Naive thymus-derived CD4-positive, alpha-beta T cell (primary cell): ENCODE measurements around the gene MAP2K7. TPM values are rescaled to one million over a fixed set of nuclear protein-coding genes. Genes with fewer than 3 reads are reported as not detected.

Source experiments
- ATAC-seq: fragments of 150-1000 bp; cut with Tn5 transposase; 2 replicates; pipeline ENCODE4 v1.10.0; 2021; ENCODE audit warnings: mild to moderate bottlenecking, moderate library complexity
- CTCF ChIA-PET: fragments of 350-600 bp; sonication (Branson Sonifier 250); formaldehyde crosslinking; loops from one replicate; lab custom pipeline; 2021; ENCODE audit warnings: antibody characterized with exemption; lab: Charles Lee
- POLR2A ChIA-PET: fragments of 350-600 bp; sonication (Branson Sonifier 250); formaldehyde crosslinking; loops from one replicate; lab custom pipeline; 2021; ENCODE audit warnings: antibody characterized with exemption, inconsistent platforms; lab: Charles Lee
- DNase-seq, 9 donors: peaks; one replicate each; pipeline versions ENCODE4 v3.0.0 to v3.0.0-alpha.2; 2020 to 2022; ENCODE audit warnings: mixed read lengths in 1 of 9
- H3K27ac ChIP-seq: one replicate; pipeline ENCODE4 v1.7.0; 2013; ENCODE audit warnings: mild to moderate bottlenecking, low read depth, low read length, moderate library complexity
- H3K27me3 ChIP-seq, 2 donors: one replicate each; pipeline ENCODE4 v1.7.0; 2013; ENCODE audit warnings: low read length in 2 of 2, mild to moderate bottlenecking in 2 of 2, moderate library complexity in 2 of 2; ENCODE audit not compliant: control insufficient read depth in 2 of 2, insufficient read depth in 2 of 2
- H3K36me3 ChIP-seq, 3 experiments: 1 replicate in 2 of 3; 2 replicates in 1 of 3; pipeline ENCODE4 v1.7.0; 2013; ENCODE audit warnings: low read length in 3 of 3, mild to moderate bottlenecking in 3 of 3, moderate library complexity in 1 of 3; ENCODE audit not compliant: insufficient read depth in 3 of 3, control insufficient read depth in 2 of 3
- H3K4me1 ChIP-seq, 2 donors: one replicate each; pipeline ENCODE4 v1.7.0; 2013; ENCODE audit warnings: low read length in 2 of 2, mild to moderate bottlenecking in 2 of 2, moderate library complexity in 1 of 2; ENCODE audit not compliant: control insufficient read depth in 2 of 2, insufficient read depth in 2 of 2
- H3K4me3 ChIP-seq: 2 replicates; pipeline ENCODE4 v1.7.0; 2013; ENCODE audit warnings: mild to moderate bottlenecking, low read length
- H3K9me3 ChIP-seq, 3 experiments: 1 replicate in 2 of 3; 2 replicates in 1 of 3; pipeline ENCODE4 v1.7.0; 2013; ENCODE audit warnings: low read length in 3 of 3; ENCODE audit not compliant: control insufficient read depth in 2 of 3
- H3K27ac Mint-ChIP-seq, 9 donors: one replicate each; pipeline ENCODE4 v1.8.0; 2020 to 2022; ENCODE audit warnings: mixed read lengths in 9 of 9, mild to moderate bottlenecking in 8 of 9, moderate library complexity in 5 of 9, inconsistent platforms in 2 of 9
- H3K27me3 Mint-ChIP-seq, 5 donors: one replicate each; pipeline ENCODE4 v1.8.0; 2021 to 2022; ENCODE audit warnings: mixed read lengths in 5 of 5, mild to moderate bottlenecking in 1 of 5
- H3K36me3 Mint-ChIP-seq, 5 donors: one replicate each; pipeline ENCODE4 v1.8.0; 2020 to 2022; ENCODE audit warnings: mixed read lengths in 5 of 5, mild to moderate bottlenecking in 3 of 5, inconsistent platforms in 1 of 5
- H3K4me1 Mint-ChIP-seq, 7 donors: one replicate each; pipeline ENCODE4 v1.8.0; 2020 to 2022; ENCODE audit warnings: mixed read lengths in 7 of 7, mild to moderate bottlenecking in 3 of 7, inconsistent platforms in 1 of 7
- H3K4me3 Mint-ChIP-seq, 10 donors: one replicate each; pipeline ENCODE4 v1.8.0; 2020 to 2022; ENCODE audit warnings: mild to moderate bottlenecking in 10 of 10, mixed read lengths in 10 of 10, moderate library complexity in 6 of 10, inconsistent platforms in 2 of 10
- H3K9me3 Mint-ChIP-seq, 11 donors: one replicate each; pipeline ENCODE4 v1.8.0; 2020 to 2022; ENCODE audit warnings: mixed read lengths in 11 of 11, mild to moderate bottlenecking in 4 of 11, inconsistent platforms in 1 of 11, moderate library complexity in 1 of 11
- intact Hi-C, 2 donors: fragments of 100-400 bp; cut with micrococcal nuclease; formaldehyde crosslinking; loops; one replicate each; pipeline ENCODE4 v1.15.1; 2023
- polyA plus RNA-seq, 2 donors: library from polyadenylated mRNA; unstranded; fragments of 300-500 nt; fragmentation: Illumina TruSeq; gene quantifications; one replicate each; pipeline ENCODE4 v1.2.3, GENCODE V29; 2021
- total RNA-seq, 6 experiments: library from RNA in 5 of 6; stranded (reverse) in 5 of 6; gene quantifications; 1 replicate in 5 of 6; 2 replicates in 1 of 6; pipeline ENCODE4 v1.2.3 and lab custom pipeline; 2021 to 2026

The MAP2K7 gene
- total and polyA plus RNA-seq, 7 experiments from 2014 or later = 1.8 to 109 (median 64.4) TPM

- intact Hi-C loops = loop anchor here (1.0 to 10.0 kb wide), 3 partner anchors 11 to 1801 kb away; partner anchors contain the start of genes MAP2K7 (in 1 of the 2) and RFX2 (in 1 of the 2)
- peaks cover 0 to 26% (median 0%) of the 10 kb centered on the region in 3 experiments for H3K36me3 ChIP-seq
- H3K4me1 ChIP-seq = peaks cover 14 to 21% of the 10 kb centered on the region in 2 donors
- Mint-ChIP-seq H3K9me3 (peaks cover 0 to 5% (median 0%) of the 10 kb centered on the region in 11 donors), H3K4me1 (peaks cover 10 to 31% (median 25%) of the 10 kb centered on the region in 7 donors), H3K36me3 (peaks cover 4 to 18% (median 8%) of the 10 kb centered on the region in 5 donors), H3K27me3 (peaks cover 12 to 33% (median 14%) of the 10 kb centered on the region in 5 donors), H3K4me3 (peak overlapping the region; percentile 50 to 77 (median 70)), H3K27ac (peak overlapping the region in 1 of 9 donors; percentile 43)
- H3K4me3 ChIP-seq = no peak overlapping the region
- no peak for ATAC-seq
- H3K27ac ChIP-seq = no peak overlapping the region
- POLR2A ChIA-PET = interaction anchor here (0.7 to 1.3 kb wide), 2 partner anchors 9 to 55 kb away, joined by 3 to 4 read pairs; no protein-coding TSS in a partner anchor
- H3K27me3 ChIP-seq = peaks cover 3 to 20% of the 10 kb centered on the region in 2 donors
- H3K9me3 ChIP-seq = no peaks in the 10 kb centered on the region
- DNase-seq = peak in 1 of 9 donors; percentile 12
- CTCF ChIA-PET = interaction anchor here (0.8 kb wide), 1 partner anchor 46 kb away, joined by 3 read pairs; no protein-coding TSS in a partner anchor
These were observed 11.8 kb downstream of the MAP2K7 start for GRCh38 chr19:7915250-7916102.

- DNase-seq = peak in 8 of 9 donors; percentile 46 to 80 (median 54)
- peaks cover 19 to 26% of the 10 kb centered on the region in 2 donors for H3K4me1 ChIP-seq
- ChIA-PET CTCF (interaction anchor here (0.6 to 1.5 kb wide), 2 partner anchors 48 to 50 kb away, joined by 3 read pairs; no protein-coding TSS in a partner anchor), POLR2A (interaction anchor here (0.7 to 1.3 kb wide), 3 partner anchors 10 to 56 kb away, joined by 3 to 4 read pairs (median 3); no protein-coding TSS in a partner anchor)
- peak overlapping the region; percentile 11 for H3K4me3 ChIP-seq
- H3K4me3 Mint-ChIP-seq = peak overlapping the region in 9 of 10 donors; percentile 40 to 87 (median 70)
- no peaks in the 10 kb centered on the region for H3K9me3 ChIP-seq
- H3K27ac ChIP-seq = no peak overlapping the region
- intact Hi-C loops = loop anchor here (1.0 to 10.0 kb wide), 3 partner anchors 12 to 1802 kb away; partner anchors contain the start of genes MAP2K7 (in 1 of the 2) and RFX2 (in 1 of the 2)
- H3K27me3 ChIP-seq = peaks cover 3 to 20% of the 10 kb centered on the region in 2 donors
- H3K4me1 Mint-ChIP-seq = peaks cover 10 to 38% (median 31%) of the 10 kb centered on the region in 7 donors
- peaks cover 0 to 18% (median 0%) of the 10 kb centered on the region in 3 experiments for H3K36me3 ChIP-seq
- peaks cover 4 to 13% (median 8%) of the 10 kb centered on the region in 5 donors for H3K36me3 Mint-ChIP-seq
- ATAC-seq = no peak
- peaks cover 12 to 33% (median 14%) of the 10 kb centered on the region in 5 donors for H3K27me3 Mint-ChIP-seq
- H3K27ac Mint-ChIP-seq = peak overlapping the region in 1 of 9 donors; percentile 45
- peaks cover 0 to 5% (median 0%) of the 10 kb centered on the region in 11 donors for H3K9me3 Mint-ChIP-seq
These were observed 12.7 kb downstream of the MAP2K7 start for GRCh38 chr19:7916103-7916954.

- H3K9me3 Mint-ChIP-seq = peaks cover 0 to 5% (median 0%) of the 10 kb centered on the region in 11 donors
- H3K36me3 Mint-ChIP-seq = peaks cover 4 to 13% (median 5%) of the 10 kb centered on the region in 5 donors
- CTCF ChIA-PET = interaction anchor here (0.6 to 1.5 kb wide), 2 partner anchors 48 to 51 kb away, joined by 3 read pairs; no protein-coding TSS in a partner anchor
- POLR2A ChIA-PET = interaction anchor here (0.6 to 5.7 kb wide), 3 partner anchors 27 to 260 kb away, joined by 3 to 38 read pairs (median 4); partner anchors contain the start of gene TIMM44
- H3K27ac Mint-ChIP-seq = peak overlapping the region in 5 of 9 donors; percentile 31 to 59 (median 48)
- Histone ChIP-seq H3K36me3 (peaks cover 0 to 15% (median 0%) of the 10 kb centered on the region in 3 experiments), H3K4me3 (peak overlapping the region; percentile 11), H3K4me1 (peaks cover 25 to 32% of the 10 kb centered on the region in 2 donors), H3K27ac (no peak overlapping the region), H3K27me3 (peaks cover 3 to 20% of the 10 kb centered on the region in 2 donors), H3K9me3 (no peaks in the 10 kb centered on the region)
- no peak for DNase-seq
- peak overlapping the region; percentile 62 to 87 (median 79) for H3K4me3 Mint-ChIP-seq
- intact Hi-C loops = loop anchor here (1.0 to 10.0 kb wide), 3 partner anchors 13 to 1802 kb away; partner anchors contain the start of genes MAP2K7 (in 1 of the 2) and RFX2 (in 1 of the 2)
- H3K4me1 Mint-ChIP-seq = peaks cover 10 to 44% (median 34%) of the 10 kb centered on the region in 7 donors
- peaks cover 12 to 33% (median 14%) of the 10 kb centered on the region in 5 donors for H3K27me3 Mint-ChIP-seq
- ATAC-seq = no peak
These were observed 13.2 kb downstream of the MAP2K7 start for GRCh38 chr19:7916955-7917266.

- intact Hi-C loops = loop anchor here in 1 of 2 donors (10.0 kb wide), 1 partner anchor 1803 kb away; the partner anchor contains the start of gene RFX2
These were observed 13.8 kb downstream of the MAP2K7 start for GRCh38 chr19:7917267-7918061.

More at GRCh38 chr19:7917267-7918061, 13.8 kb downstream of the MAP2K7 start:
- no peak for ATAC-seq
- H3K4me1 ChIP-seq = peaks cover 25 to 34% of the 10 kb centered on the region in 2 donors
- H3K27me3 ChIP-seq = peaks cover 3 to 20% of the 10 kb centered on the region in 2 donors
- ChIA-PET CTCF (interaction anchor here (0.9 to 1.8 kb wide), 5 partner anchors 9 to 65 kb away, joined by 3 to 11 read pairs (median 3); partner anchors contain the start of genes MAP2K7 and TIMM44), POLR2A (interaction anchor here (0.6 to 5.7 kb wide), 5 partner anchors 14 to 289 kb away, joined by 3 to 38 read pairs (median 3); partner anchors contain the start of gene TIMM44)
- H3K4me3 ChIP-seq = peak overlapping the region; percentile 11
- peaks cover 0 to 16% (median 4%) of the 10 kb centered on the region in 3 experiments for H3K36me3 ChIP-seq
- peak overlapping the region in 3 of 9 donors; percentile 31 to 52 (median 45) for H3K27ac Mint-ChIP-seq
- H3K4me3 Mint-ChIP-seq = peak overlapping the region; percentile 62 to 87 (median 79)
- peaks cover 12 to 33% (median 14%) of the 10 kb centered on the region in 5 donors for H3K27me3 Mint-ChIP-seq
- H3K9me3 Mint-ChIP-seq = peaks cover 0 to 5% (median 0%) of the 10 kb centered on the region in 11 donors
- no peak overlapping the region for H3K27ac ChIP-seq
- H3K9me3 ChIP-seq = no peaks in the 10 kb centered on the region
- DNase-seq = peak in 8 of 9 donors; percentile 45 to 65 (median 52)
- peaks cover 4 to 15% (median 5%) of the 10 kb centered on the region in 5 donors for H3K36me3 Mint-ChIP-seq
- peaks cover 10 to 48% (median 37%) of the 10 kb centered on the region in 7 donors for H3K4me1 Mint-ChIP-seq
